Measurements from ENCODE around the gene SASH1. TPM values are rescaled to one million over a fixed set of nuclear protein-coding genes. Genes with fewer than 3 reads are reported as not detected.

SASH1 gene
- total RNA-seq, 1 donor from 2014 or later = 0.86 TPM

- Mint-ChIP-seq H3K36me3 (ENCODE audit: low read depth) (no peaks in the 10 kb centered on the region), H3K4me3 (no peak overlapping the region), H3K4me1 (ENCODE audit: low read depth) (peaks cover 21% of the 10 kb centered on the region), H3K27me3 (ENCODE audit: insufficient read depth) (peaks cover 4% of the 10 kb centered on the region), H3K9me3 (no peaks in the 10 kb centered on the region), H3K27ac (no peak overlapping the region)
- DNase-seq (ENCODE audit: low spot score) = no peak
- intact Hi-C loops (cut with micrococcal nuclease) = no loop called here
These were observed 111.3 kb downstream of the SASH1 start for GRCh38 chr6:148453906-148454305.

- peaks cover 20% of the 10 kb centered on the region for H3K4me1 Mint-ChIP-seq (ENCODE audit: low read depth)
- H3K36me3 Mint-ChIP-seq (ENCODE audit: low read depth) = no peaks in the 10 kb centered on the region
- DNase-seq (ENCODE audit: low spot score) = no peak
- H3K27me3 Mint-ChIP-seq (ENCODE audit: insufficient read depth) = peaks cover 4% of the 10 kb centered on the region
- H3K9me3 Mint-ChIP-seq = no peaks in the 10 kb centered on the region
- intact Hi-C loops (cut with micrococcal nuclease) = no loop called here
- no peak overlapping the region for H3K27ac Mint-ChIP-seq
- H3K4me3 Mint-ChIP-seq = no peak overlapping the region
These were observed 112.6 kb downstream of the SASH1 start for GRCh38 chr6:148455225-148455624.

GRCh38 chr6:148455674-148456558, 113.3 kb downstream of the SASH1 start:
- intact Hi-C loops (cut with micrococcal nuclease) = no loop called here
- Mint-ChIP-seq H3K4me1 (ENCODE audit: low read depth) (peaks cover 18% of the 10 kb centered on the region), H3K9me3 (no peaks in the 10 kb centered on the region)

GRCh38 chr6:148457137-148457842, 114.7 kb downstream of the SASH1 start:
- intact Hi-C loops (cut with micrococcal nuclease) = no loop called here
- H3K27ac Mint-ChIP-seq = no peak overlapping the region
- no peaks in the 10 kb centered on the region for H3K9me3 Mint-ChIP-seq
- H3K4me1 Mint-ChIP-seq (ENCODE audit: low read depth) = peaks cover 4% of the 10 kb centered on the region
- H3K27me3 Mint-ChIP-seq (ENCODE audit: insufficient read depth) = peaks cover 14% of the 10 kb centered on the region
- H3K4me3 Mint-ChIP-seq = no peak overlapping the region
- DNase-seq (ENCODE audit: low spot score) = no peak
- no peaks in the 10 kb centered on the region for H3K36me3 Mint-ChIP-seq (ENCODE audit: low read depth)

More at GRCh38 chr6:148455674-148456558, 113.3 kb downstream of the SASH1 start:
- no peak for DNase-seq (ENCODE audit: low spot score)
- Mint-ChIP-seq H3K27ac (no peak overlapping the region), H3K27me3 (ENCODE audit: insufficient read depth) (peaks cover 6% of the 10 kb centered on the region), H3K4me3 (no peak overlapping the region), H3K36me3 (ENCODE audit: low read depth) (no peaks in the 10 kb centered on the region)

- DNase-seq (ENCODE audit: low spot score) = no peak
- intact Hi-C loops (cut with micrococcal nuclease) = no loop called here
- H3K4me3 Mint-ChIP-seq = no peak overlapping the region
- H3K36me3 Mint-ChIP-seq (ENCODE audit: low read depth) = no peaks in the 10 kb centered on the region
- H3K9me3 Mint-ChIP-seq = no peaks in the 10 kb centered on the region
- no peaks in the 10 kb centered on the region for H3K4me1 Mint-ChIP-seq (ENCODE audit: low read depth)
- H3K27me3 Mint-ChIP-seq (ENCODE audit: insufficient read depth) = peaks cover 16% of the 10 kb centered on the region
- H3K27ac Mint-ChIP-seq = no peak overlapping the region
These were observed 115.2 kb downstream of the SASH1 start for GRCh38 chr6:148457843-148458159.

- no peak overlapping the region for H3K4me3 Mint-ChIP-seq
- H3K9me3 Mint-ChIP-seq = no peaks in the 10 kb centered on the region
- H3K4me1 Mint-ChIP-seq (ENCODE audit: low read depth) = no peaks in the 10 kb centered on the region
- H3K36me3 Mint-ChIP-seq (ENCODE audit: low read depth) = no peaks in the 10 kb centered on the region
- no peak for DNase-seq (ENCODE audit: low spot score)
- intact Hi-C loops (cut with micrococcal nuclease) = no loop called here
- peaks cover 23% of the 10 kb centered on the region for H3K27me3 Mint-ChIP-seq (ENCODE audit: insufficient read depth)
- H3K27ac Mint-ChIP-seq = no peak overlapping the region
These were observed 116.6 kb downstream of the SASH1 start for GRCh38 chr6:148459238-148459637.

DNA sequence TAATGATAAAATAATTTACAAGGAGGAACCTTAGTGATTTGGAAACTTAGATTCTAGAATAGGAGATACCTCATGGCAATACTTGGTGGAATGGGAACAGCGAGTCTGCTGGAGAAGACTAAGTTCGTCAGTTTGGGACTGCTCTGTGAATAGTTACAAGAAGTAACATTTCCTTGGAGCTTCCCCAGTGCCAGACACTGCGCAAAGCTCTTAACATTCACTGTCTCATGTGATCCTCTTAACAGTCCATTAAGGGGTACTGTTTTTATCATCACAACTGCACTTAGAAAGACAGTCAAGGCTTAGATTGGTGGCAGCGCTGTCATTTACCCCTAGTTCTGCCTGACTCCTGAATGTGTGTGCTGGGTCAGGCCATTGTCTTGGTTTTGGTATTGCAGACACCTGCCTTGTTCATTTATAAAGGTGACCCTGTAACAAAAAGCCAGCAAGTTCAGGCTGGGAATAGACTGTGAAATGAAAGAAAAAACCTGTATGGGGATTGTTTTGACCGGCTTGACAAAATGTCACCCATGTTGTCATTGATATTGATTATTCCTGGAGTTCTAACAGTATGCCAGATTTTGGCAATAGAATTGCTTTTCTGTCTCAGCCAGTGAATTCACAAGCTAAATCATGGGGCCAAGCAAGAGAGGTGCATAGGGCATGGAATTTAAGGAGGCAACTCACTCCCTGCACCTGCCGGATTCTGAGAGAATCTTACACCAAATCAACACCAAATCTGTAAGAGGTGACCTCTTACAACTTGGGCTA, 118.4 kb downstream of the SASH1 start:
- Mint-ChIP-seq H3K27me3 (ENCODE audit: insufficient read depth) (peaks cover 25% of the 10 kb centered on the region), H3K9me3 (no peaks in the 10 kb centered on the region), H3K4me3 (no peak overlapping the region), H3K4me1 (ENCODE audit: low read depth) (peaks cover 7% of the 10 kb centered on the region), H3K27ac (no peak overlapping the region), H3K36me3 (ENCODE audit: low read depth) (no peaks in the 10 kb centered on the region)
- intact Hi-C loops (cut with micrococcal nuclease) = loop anchor here (5.0 kb wide), 2 partner anchors 119 to 954 kb away; partner anchors contain the start of genes SAMD5 and SASH1
- no peak for DNase-seq (ENCODE audit: low spot score)

- intact Hi-C loops (cut with micrococcal nuclease) = loop anchor here (5.0 kb wide), 2 partner anchors 120 to 955 kb away; partner anchors contain the start of genes SAMD5 and SASH1
- no peak overlapping the region for H3K4me3 Mint-ChIP-seq
- no peaks in the 10 kb centered on the region for H3K36me3 Mint-ChIP-seq (ENCODE audit: low read depth)
- no peak for DNase-seq (ENCODE audit: low spot score)
- no peaks in the 10 kb centered on the region for H3K9me3 Mint-ChIP-seq
- peaks cover 28% of the 10 kb centered on the region for H3K27me3 Mint-ChIP-seq (ENCODE audit: insufficient read depth)
- H3K27ac Mint-ChIP-seq = no peak overlapping the region
- H3K4me1 Mint-ChIP-seq (ENCODE audit: low read depth) = peaks cover 7% of the 10 kb centered on the region
These were observed 119.4 kb downstream of the SASH1 start for GRCh38 chr6:148461986-148462577.

- intact Hi-C loops (cut with micrococcal nuclease) = loop anchor here (1.0 to 5.0 kb wide), 4 partner anchors 121 to 956 kb away; partner anchors contain the start of genes SAMD5 and SASH1
These were observed 121.0 kb downstream of the SASH1 start for GRCh38 chr6:148463671-148464070.

DNA sequence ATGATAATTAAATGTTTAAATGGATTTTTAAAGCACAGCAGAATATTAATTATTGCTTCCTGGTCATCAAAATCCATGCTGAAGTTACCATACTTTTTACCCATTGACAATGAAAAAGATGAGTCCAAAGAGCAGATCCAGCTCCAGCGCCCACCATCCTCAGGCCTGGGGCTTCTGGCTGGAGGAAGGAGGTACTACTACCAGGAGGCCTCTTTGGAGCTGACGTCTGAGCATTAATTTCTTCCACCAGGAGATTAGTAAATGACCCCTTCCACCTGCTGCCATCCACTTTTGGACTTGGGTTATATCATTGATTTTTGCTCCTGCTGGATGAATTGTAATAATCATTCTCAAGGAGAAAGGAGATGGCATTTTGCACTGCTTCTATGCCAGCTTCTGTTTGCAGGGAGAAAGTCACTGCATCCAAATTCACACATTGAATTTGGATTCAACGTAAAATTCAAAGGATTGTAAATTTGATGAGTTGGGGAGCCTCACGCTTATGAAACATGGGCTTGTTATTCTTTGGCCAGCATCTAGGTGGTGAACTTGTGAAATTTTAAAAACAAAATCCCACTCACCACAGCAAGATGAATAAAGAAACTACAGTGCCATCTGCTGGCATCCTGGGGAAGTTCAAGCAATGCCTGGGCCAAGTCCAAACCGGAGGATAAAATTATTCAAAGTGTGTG, 121.8 kb downstream of the SASH1 start:
- H3K4me3 Mint-ChIP-seq = no peak overlapping the region
- peaks cover 33% of the 10 kb centered on the region for H3K27me3 Mint-ChIP-seq (ENCODE audit: insufficient read depth)
- H3K36me3 Mint-ChIP-seq (ENCODE audit: low read depth) = no peaks in the 10 kb centered on the region
- intact Hi-C loops (cut with micrococcal nuclease) = loop anchor here (1.0 to 5.0 kb wide), 4 partner anchors 122 to 957 kb away; partner anchors contain the start of genes SAMD5 and SASH1
- H3K4me1 Mint-ChIP-seq (ENCODE audit: low read depth) = peaks cover 7% of the 10 kb centered on the region
- no peaks in the 10 kb centered on the region for H3K9me3 Mint-ChIP-seq
- DNase-seq (ENCODE audit: low spot score) = peak; percentile 26
- H3K27ac Mint-ChIP-seq = no peak overlapping the region

More at GRCh38 chr6:148463671-148464070, 121.0 kb downstream of the SASH1 start:
- no peak overlapping the region for H3K4me3 Mint-ChIP-seq
- peaks cover 7% of the 10 kb centered on the region for H3K4me1 Mint-ChIP-seq (ENCODE audit: low read depth)
- H3K36me3 Mint-ChIP-seq (ENCODE audit: low read depth) = no peaks in the 10 kb centered on the region
- no peak for DNase-seq (ENCODE audit: low spot score)
- peaks cover 33% of the 10 kb centered on the region for H3K27me3 Mint-ChIP-seq (ENCODE audit: insufficient read depth)
- H3K9me3 Mint-ChIP-seq = no peaks in the 10 kb centered on the region
- no peak overlapping the region for H3K27ac Mint-ChIP-seq

DNA sequence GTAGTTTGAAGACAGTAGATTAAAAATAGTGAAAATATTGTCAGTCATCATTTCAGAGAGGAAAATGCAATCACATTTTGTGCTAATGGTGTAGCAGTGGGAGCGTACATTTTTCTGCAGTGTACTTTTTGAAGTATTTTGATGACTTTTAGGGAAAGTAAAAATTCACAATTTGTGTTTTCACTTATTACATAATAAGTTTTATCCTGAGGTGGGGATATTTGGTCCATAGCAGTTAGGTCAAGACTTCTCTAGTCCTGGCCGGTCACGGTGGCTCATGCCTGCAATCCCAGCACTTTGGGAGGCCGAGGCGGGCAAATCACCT, 122.3 kb downstream of the SASH1 start:
- no peak overlapping the region for H3K4me3 Mint-ChIP-seq
- H3K27ac Mint-ChIP-seq = no peak overlapping the region
- no peaks in the 10 kb centered on the region for H3K36me3 Mint-ChIP-seq (ENCODE audit: low read depth)
- no peaks in the 10 kb centered on the region for H3K9me3 Mint-ChIP-seq
- intact Hi-C loops (cut with micrococcal nuclease) = no loop called here
- no peak for DNase-seq (ENCODE audit: low spot score)
- H3K27me3 Mint-ChIP-seq (ENCODE audit: insufficient read depth) = peaks cover 33% of the 10 kb centered on the region
- peaks cover 7% of the 10 kb centered on the region for H3K4me1 Mint-ChIP-seq (ENCODE audit: low read depth)

GRCh38 chr6:148465670-148466069, 123.0 kb downstream of the SASH1 start:
- no peaks in the 10 kb centered on the region for H3K36me3 Mint-ChIP-seq (ENCODE audit: low read depth)
- DNase-seq (ENCODE audit: low spot score) = no peak

More at GRCh38 chr6:148465670-148466069, 123.0 kb downstream of the SASH1 start:
- H3K27ac Mint-ChIP-seq = no peak overlapping the region
- H3K4me3 Mint-ChIP-seq = no peak overlapping the region
- H3K4me1 Mint-ChIP-seq (ENCODE audit: low read depth) = peaks cover 7% of the 10 kb centered on the region
- no peaks in the 10 kb centered on the region for H3K9me3 Mint-ChIP-seq
- peaks cover 33% of the 10 kb centered on the region for H3K27me3 Mint-ChIP-seq (ENCODE audit: insufficient read depth)
- intact Hi-C loops (cut with micrococcal nuclease) = no loop called here

Measured in activated T-helper 1 cell treated with anti-CD3 and anti-CD28 coated beads, Interleukin-12 subunit alpha, Interleukin-12 subunit beta, Interleukin-2, Interleukin-4 antibody, amounts not matched to agents 30 ng/mL and 10 ng/mL and 1 ng/mL, durations not matched to agents 14 hours and 24 hours and 36 hours (primary cell).